Stimulated activated CD8-positive, alpha-beta memory T cell treated with anti-CD3 and anti-CD28 coated beads, Interleukin-4, amount 100 ng/mL, for 48 hours (primary cell): ENCODE measurements around the gene CAMK2A.

Source experiments
- DNase-seq: peaks from one replicate; pipeline ENCODE4 v3.0.0-alpha.2; 2020

The CAMK2A gene

DNA sequence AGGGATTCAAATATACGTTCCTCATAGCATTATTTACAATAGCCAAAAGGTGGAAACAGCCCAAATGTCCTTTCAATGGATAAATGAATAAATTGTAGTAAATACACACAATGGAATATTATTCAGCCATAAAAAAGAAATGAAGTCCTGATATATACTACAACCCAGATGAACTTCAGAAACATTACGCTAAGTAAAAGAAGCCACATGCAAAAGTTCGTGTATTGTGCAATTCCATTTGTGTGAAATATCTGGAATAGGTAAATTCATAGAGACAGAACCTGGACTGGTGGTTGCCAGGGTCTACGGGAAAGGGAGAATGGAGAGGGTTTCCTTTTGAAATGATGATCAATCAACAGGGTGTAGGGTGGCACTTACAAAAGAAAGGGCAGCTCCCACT lies 25.7 kb upstream of the CAMK2A start:
- DNase-seq: no peak

DNA sequence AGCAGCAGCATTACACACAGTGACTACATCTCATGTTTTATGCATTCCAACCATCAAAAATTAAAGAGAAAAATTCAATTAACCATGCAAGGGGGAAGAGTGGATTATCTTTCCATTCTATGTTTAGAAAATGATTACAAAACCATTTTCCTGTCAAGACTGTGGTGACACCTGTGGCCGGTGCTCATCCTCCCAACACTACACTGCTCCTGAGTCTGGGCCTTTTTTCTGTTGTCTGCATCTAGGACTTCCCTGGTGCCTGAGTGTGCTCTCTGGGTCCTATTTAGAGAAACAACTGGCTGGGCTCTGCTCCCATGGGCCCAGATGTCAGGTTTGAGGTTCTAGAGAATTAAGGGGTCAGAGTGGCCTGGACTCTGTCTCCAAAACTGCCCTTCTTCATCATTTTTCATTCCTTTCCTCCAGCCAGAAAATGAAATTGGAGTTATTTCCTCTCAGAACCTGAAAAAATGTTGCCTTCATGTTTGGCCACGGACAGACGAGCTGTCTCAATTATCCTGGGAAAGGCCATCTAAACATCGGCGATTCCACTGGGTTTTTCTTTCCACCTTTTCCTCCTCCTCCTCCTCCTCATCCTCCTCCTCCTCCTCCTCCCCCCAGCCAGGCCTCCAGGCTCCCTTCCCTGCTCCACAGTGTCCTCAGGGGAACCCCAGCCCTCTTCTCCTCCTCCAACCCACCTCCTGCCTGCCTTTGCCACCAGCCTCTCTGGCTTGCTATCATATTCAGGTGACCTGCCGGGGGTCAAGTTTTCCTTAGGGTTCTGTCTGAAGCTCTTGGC lies 24.5 kb upstream of the CAMK2A start:
- DNase-seq: no peak

DNA sequence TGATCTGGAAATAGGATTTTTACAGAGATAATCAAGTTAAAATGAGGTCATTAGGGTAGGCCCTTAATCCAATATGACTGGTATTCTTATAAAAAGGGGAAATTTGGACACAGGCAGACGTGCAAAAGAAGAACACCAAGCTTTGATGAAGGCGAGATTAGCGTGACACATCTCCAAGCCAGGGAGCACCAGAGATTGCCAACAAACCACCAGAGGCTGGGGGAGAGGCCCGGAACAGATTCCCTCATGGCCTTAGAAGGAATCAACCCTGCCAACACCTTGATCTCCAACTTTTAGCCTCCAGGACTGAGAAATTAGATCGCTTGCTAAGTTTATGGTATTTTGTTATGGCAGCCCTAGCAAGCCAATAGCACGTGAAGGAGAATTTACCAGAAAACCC lies 23.9 kb upstream of the CAMK2A start:
- DNase-seq: no peak

DNA sequence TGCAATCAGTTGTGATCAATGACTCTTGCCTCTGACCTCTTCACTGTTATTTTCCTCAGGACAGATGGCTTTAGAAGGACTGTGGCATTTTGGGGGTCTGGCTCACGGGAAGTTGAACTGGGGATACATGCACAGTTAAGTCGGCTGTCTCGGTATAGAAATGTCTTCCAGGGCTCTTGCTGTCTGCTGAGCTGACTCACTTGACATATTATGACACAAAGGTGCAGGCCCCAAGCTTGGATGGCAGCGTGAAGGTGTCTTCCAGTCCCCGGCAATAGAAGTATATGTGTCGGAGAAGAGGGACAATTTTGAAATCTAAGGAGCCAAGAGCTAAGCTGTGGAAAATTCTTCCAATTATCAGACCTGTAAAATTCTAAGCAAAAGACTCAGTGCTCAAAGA lies 22.9 kb upstream of the CAMK2A start:
- no peak for DNase-seq

DNA sequence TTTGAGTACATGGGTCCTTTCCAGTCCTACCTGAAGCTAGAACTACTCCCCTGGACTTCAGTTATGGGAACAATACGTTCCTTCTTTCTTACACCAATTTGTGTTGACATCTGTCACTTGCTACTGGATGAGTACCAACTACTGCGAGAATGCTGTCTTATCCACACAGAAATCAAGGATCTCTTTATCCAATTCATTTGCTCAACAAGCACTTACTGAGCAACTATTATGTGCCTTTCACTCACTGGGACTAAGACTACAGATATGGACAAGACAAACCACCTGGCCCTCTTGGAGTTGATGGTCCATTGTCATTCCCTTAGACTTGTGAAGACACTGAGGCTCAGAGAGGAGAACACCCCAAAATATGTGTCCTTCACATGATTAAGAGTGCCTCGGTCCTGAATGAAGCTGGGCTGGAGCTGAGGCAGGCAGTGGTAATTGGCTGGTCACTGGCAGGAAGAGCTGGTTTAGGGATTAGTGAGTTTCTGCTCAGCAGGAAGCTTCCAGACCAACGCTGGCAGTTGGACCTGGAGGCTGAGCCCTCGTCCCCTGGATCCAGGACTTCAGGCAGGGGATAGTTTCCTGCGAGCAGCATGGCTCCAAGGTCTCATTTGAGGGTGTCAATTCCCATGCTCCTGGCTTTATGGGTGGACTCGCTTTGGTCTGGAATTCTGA lies 21.6 kb upstream of the CAMK2A start:
- no peak for DNase-seq

DNA sequence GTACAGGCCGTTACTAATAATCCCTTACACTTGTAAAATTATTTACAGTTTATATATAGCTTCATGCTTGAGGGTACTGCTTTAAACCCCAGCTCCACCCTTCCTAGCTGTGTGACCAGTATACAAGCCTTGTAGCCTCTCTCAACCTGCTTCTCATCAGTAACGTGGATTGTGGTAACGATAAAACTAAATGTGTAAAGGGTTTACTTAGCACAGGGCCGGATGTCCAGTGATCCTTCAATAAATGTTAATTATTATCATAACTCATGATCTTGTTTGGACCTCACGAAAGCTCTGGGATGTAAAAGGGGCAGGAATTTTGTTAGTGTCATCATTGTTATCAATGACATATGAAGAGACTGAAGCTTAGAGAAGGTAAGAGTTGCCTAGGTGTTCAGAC lies 20.7 kb upstream of the CAMK2A start:
- no peak for DNase-seq

DNA sequence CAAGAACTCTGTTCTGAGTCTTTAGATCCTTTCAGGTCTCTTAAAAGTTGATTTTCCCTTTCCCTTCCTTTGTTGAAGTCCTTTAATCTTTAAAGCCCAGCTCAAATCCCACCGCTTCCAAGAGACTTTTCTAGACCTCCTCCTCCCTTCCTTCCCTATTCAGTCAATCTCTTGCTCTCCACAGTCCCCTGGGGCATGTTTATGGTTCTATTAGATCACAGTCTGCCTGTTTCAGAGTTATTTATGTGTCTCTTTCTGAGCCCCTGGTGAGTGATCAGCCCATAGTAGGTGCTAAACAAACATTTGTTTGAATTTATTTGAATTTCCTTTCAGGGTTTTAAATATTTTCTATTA lies 20.3 kb upstream of the CAMK2A start:
- DNase-seq: no peak

DNA sequence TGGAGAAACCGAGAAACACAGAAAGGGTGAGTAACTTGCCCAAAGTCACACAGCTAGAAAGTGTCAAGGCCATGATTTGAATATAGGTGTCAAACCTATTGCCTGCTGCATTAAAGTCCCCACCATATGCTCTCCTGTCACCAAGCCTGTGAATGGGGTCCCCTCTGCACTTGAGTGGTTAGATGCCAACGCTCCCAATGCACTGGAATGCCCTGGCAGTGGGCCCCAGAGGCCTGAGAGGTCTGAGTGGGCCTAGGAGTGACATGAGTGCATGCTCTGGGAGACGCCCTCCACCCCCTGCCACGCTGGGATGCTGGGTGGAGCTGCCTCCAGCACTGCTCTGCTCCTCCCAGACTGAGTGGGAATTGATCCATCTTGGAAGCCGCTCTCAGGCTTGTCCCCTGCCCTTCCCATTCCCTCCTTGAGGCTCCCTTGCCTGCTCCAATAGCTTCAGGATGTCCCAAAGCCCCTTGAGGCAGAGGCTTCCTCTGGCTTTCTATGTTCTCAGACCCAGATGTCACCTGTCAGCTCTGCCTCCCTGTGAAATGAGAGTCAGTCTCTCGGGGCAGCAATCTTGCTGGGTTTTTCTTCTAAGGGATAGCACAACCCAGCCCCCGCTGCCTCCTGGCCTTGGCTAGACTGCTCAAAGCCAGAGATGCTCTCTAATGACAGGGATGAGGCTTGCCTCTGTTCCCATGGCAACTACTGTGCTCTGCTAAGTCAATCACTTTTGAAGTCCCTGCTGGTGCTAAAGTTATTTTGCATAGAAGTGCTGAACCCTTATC lies 19.7 kb upstream of the CAMK2A start:
- DNase-seq: no peak

DNA sequence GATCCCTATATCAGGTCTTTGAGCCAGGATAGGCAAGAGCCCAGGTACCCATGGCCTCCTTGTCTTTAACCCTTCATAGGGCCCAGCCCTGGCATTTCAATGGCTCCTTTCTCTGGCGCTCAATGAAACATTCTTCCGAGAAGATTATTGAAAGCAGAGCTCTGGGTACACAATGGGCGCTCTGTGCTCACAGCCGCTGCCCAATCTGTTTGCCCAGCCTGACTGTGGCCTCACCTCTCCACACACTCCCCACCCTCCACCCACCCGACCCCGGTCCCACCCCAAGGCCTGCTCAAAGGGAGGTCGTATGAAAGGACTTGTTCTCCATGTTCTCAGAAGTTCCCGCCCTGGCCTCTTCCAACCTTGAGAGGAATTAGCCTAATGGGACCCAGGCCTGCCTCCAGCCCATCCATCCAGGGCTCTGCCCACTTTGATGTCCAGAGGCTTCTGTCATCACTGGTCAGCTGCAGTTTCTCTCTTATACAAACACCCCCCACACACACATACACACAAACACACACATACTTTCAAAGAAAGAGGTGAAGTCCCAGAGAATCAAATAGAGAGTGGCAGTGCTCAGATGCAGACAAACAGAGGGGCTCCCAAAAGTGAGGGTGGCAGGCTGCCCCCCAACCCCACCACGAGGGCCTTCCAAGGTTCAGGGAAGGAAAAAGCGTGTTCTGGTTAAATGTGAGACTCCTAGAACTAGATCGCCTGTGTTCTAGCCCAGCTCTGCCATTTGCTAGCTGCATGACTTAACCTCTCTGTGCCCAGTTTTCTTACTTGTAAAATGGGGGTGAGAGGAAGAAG lies 18.2 kb upstream of the CAMK2A start:
- no peak for DNase-seq

DNA sequence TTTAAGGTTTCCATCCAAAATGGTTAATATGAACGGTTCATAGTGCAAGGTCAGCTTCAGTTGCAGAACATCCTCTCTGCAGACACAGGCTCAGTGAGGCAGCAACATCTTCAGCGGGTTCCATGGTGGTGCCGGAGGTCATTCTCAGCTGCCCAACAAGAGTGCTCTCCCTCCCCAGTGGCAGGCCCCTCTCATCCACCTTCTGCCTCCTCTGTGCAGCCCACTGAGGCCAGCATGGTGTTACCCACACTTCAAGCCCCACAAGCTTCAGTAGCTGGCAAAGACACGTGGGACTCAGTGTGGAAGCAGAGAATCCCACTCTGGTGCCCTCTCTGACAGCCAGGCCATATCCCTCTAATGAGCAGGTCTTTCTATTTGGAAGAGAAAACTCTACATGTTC lies 17.2 kb upstream of the CAMK2A start:
- DNase-seq: no peak

DNA sequence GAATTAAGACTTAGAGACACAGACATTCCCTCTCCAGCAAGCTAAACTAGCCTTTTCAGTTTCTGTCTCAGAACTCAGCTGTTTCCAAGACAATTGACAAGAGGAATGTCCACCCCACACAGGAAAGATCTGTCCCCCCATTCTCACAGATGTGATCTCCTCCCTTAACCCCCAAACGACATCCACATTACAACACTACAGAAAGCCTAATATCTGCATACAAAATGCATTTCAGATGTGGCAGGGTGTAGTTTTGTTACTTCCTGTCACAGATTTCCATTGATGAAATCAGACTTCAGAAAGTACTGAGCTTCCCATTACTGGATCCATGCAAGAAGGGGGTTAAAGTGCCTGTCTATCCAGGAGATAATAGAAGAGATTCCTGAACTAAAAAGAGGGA lies 16.0 kb upstream of the CAMK2A start:
- no peak for DNase-seq

DNA sequence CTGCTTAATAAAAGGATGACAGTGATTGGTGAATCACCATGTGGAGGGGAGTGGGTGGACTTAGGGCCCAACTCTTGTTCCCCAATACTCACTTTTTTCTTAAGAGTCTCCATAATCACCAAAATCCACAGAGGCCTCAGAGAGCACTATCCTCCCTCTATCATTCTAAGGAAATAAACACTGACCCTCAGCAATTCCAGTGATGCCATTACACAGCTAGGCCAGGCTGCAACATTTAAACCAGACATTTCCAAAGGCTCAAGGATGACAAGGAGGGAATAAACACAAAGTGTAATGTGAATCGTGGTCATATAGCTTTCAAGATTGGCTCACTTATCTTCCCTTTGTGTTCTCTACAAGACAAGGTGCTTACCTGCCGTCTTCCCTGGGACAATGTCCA lies 15.5 kb upstream of the CAMK2A start:
- DNase-seq: no peak

DNA sequence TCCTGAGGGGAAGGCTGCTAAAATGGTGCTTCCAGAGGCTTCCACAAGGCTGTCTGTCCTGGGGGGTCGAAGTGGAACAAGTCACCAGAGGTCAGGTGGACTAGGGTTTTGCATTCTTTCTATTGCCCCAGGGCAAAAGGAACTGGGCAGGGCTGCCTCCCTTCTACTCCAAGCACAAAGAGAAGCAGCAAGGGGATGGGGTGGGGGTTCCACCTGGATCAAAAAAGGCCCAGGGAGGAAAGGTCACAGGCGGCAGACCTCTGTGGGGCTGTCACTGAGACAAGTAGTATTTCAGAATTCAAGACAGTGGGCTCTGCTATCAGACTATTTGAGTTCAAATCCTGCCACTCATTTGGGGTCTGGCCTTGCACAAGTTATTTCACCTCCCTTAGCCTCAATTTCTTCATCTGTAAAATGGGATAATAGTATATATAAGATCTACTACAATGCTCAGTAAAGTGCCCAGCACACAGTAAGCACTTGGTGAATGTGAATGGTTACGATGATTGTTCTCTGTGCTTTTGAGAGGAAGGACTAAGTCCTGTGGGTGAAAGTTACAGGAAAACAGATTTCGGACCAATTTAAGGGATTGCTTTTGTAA lies 15.0 kb upstream of the CAMK2A start:
- DNase-seq: no peak

DNA sequence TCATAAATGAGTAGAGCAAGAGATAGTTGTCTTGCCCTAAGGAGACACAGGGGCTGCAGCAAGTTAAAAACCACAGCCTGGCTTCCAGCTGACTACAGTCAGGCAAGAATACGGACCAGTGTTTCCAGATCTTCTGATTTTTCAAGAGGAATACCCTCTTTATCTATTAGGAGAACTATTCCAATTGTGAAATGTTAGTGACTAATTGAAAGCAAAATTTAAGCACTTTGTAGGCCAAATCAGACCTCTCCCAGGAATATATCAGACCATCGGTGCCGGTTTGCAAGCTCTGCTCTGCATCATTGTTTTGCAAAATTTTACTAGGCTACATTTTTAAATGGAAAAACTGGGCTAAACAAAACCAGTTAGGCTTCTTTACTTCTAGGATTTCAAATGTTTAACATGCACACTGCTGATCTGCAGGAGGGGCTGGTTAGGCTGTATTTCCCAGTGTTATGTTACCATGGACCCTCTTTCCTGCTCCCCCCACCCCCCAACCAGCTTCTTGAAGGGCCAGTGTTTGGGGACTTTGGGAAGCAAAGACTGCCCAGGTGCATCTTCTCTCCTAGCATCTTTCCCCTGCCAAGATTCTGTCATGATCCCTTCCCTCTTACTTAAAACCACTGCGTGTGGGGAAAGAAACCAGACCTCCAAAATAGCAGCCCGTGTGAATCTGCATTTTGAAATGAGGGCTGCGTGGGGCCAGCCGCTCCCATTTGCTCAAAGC lies 14.2 kb upstream of the CAMK2A start:
- no peak for DNase-seq

DNA sequence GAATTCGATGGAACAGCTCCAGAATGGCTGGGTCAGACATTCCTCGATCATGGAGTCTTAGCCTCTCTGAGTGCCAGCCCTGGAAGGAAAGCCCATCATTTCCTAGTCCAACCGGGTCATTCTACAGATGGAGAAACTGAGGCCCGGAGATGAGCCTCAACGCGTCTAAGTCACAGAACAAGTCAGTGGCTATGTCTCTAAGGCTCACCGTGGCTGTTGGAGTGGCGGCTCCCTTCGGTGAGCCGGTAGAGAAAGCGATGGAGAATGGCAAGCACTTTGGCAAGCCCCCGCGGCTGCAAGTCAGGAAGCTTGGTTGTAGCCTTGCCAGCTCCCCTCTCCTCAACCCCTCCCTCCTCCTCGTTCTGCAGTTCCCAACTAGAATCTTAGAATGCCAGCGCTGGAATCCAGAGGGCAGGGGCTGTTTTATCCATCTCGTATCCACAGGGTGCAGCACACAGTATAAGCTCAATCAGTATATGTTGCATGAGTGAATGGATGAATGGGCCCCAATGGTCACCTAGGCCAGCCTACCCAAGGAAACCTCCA lies 13.6 kb upstream of the CAMK2A start:
- no peak for DNase-seq

DNA sequence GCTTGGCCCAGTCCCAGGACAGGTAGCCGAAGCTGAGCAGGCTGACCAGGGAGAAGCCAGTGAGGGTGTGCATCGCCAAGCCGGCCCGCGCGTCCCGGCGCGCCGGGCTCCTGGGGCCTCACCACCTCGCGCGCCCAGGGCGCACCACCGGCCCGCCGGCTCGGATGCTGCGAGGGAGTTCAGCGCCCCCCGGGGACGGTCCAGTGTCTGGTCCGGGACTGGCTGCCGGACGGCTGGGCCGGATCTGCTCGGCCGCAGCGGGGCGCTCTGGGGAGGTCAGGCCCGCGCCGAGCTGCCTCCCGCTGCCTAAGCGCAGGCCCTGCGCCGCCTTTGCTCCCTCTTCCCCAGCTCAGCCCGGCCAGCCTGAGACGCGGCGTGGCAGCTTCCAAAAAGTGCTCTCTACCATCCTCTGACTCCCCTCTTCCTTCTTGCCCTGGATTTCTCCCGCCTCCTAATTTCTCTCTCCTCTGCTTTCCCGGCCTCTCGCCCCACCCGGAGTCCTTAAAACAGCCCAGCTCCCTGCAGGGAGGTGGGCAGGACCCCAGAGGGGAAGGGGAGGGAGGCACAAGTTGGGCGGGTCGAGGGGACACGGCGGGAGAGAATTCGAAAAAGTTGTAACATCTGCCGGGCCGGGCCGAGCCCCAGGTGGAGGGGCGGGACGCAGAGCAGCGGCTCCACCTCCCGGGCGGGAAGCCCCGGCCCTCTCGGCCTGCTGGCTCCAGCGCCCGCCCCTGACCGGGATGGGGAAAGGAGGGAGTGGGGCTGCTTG lies 12.9 kb upstream of the CAMK2A start, which contains the start of gene ARSI:
Gene ARSI, minus strand, starts transcription at position 605 of the 769 bp plus-strand sequence. Its CDS starts 532 bp downstream, at position 73.
- DNase-seq: no peak

DNA sequence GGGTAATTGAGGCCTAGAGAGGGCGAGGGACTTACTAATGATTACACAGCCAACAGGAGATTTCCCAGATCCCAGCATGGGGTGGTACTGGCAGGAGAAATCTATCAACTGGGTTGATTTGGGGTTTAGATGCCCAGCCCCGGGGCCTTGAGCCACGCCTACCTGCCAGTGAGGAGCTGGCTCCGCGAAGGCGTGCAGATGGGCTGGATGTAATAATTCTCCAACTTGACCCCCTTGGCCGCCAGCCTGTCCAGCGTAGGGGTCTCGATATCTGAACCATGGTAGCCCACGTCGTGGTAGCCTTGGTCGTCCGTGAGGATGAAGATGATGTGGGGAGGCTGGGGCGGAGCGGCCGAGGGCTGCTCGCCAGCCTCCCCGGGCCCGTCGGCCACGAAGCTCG lies 12.3 kb upstream of the CAMK2A start:
- DNase-seq: no peak

DNA sequence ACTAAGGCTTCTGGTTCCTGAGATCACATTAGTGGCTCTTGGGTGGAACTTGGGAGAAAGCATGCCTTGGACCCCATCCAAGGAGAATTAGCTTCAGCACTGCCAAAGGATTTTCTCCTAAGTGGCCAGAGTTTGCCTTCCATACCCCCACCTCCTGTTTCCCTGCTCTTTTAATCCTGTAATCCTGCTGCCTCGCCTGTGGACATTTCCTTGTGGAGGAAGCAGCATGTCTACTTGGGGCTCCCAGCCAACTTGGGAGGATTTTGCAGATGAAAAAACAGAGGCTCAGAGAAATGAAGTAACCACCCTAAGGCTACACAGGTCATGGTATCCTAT lies 11.6 kb upstream of the CAMK2A start:
- DNase-seq: no peak

DNA sequence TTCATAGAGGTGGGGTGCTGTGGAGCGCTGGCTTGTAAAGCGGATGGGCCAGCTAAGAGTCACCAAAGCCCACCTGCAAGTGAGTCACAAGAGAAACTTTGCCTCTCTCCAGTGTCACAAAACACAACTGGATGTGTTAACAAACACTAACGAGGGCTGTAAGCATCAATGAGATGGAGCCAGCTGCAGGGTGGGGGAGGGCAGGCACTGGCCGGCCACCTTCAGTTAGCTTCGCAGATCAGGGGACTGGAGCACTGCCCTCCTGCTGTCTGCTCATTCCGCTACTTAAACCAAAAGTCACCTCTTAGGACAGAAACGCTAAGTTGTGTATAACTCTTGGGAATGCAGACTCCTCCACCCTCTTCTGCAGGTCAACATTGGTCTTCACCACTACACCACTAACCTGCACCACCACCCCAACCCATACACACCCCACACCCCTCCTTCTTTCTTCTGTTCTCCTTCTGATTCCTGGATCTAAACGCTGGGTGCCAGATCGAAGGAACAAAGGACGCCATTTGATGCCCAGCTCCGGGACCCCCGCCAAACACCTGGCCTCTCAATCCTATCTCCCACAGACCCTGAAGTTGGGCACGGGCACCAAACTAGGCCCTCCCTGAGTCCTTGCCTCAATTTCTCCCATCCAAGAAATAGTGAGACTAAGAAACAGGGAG lies 11.1 kb upstream of the CAMK2A start:
- DNase-seq: no peak
